SK-N-SH (cell line): ENCODE results near the gene CHIC1. TPM values are rescaled to one million over a fixed set of nuclear protein-coding genes. Genes with fewer than 3 reads are reported as not detected.
"Not testable (repeated sequence)": the region's sequence is repeated elsewhere in the genome, so short reads cannot be mapped to it uniquely, and the experiment has no call there.

Experiments used
- CTCF ChIA-PET: fragments of 300-600, 350-600 bp; formaldehyde crosslinking; extraction: SDS; loops from one replicate; lab custom pipeline; 2021; lab: Yijun Ruan, JAX
- POLR2A ChIA-PET: fragments of 350-600 bp; sonication (Branson Sonifier 250); formaldehyde crosslinking; extraction: SDS; loops from one replicate; lab custom pipeline; 2020; ENCODE audit warnings: antibody characterized with exemption, inconsistent platforms; lab: Yijun Ruan, JAX
- DNase-seq: peaks from one replicate; pipeline ENCODE4 v3.0.0; 2012
- H2AFZ ChIP-seq: fragments of 200-600 bp; sonication (generic); 2 replicates; pipeline ENCODE4 v1.8.1; 2016; ENCODE audit warnings: antibody characterized with exemption, mild to moderate bottlenecking, low read depth
- H3F3A ChIP-seq: fragments of 200-600 bp; sonication (generic); replicated peaks from 2 replicates; pipeline ENCODE3; 2016; ENCODE audit warnings: antibody characterized with exemption, mild to moderate bottlenecking; ENCODE audit not compliant: insufficient read depth
- H3K27ac ChIP-seq, 2 experiments: fragments of 200-500 bp in 1 of 2; fragments of 200-600 bp in 1 of 2; sonication (Bioruptor generic) in 1 of 2; sonication (generic), shearing (Covaris generic) in 1 of 2; 2 replicates each; pipeline versions ENCODE4 v1.5.1 to v1.6.1; 2014 to 2016; ENCODE audit warnings: low read depth in 2 of 2, inconsistent platforms in 1 of 2, low read length in 1 of 2, mild to moderate bottlenecking in 1 of 2, mixed read lengths in 1 of 2
- H3K27me3 ChIP-seq: fragments of 200-600 bp; sonication (generic), shearing (Covaris generic); 2 replicates; pipeline ENCODE4 v1.6.1; 2016; ENCODE audit warnings: mixed run types; ENCODE audit not compliant: insufficient read depth
- H3K36me3 ChIP-seq, 2 experiments: fragments of 200-500 bp in 1 of 2; fragments of 200-600 bp in 1 of 2; sonication (Bioruptor generic) in 1 of 2; sonication (generic) in 1 of 2; replicated peaks in 1 of 2; 2 replicates each; pipeline versions ENCODE3 to v1.5.1; 2014 to 2016; ENCODE audit warnings: low read length in 1 of 2, mild to moderate bottlenecking in 1 of 2; ENCODE audit not compliant: insufficient read depth in 2 of 2, control insufficient read depth in 1 of 2
- H3K4me1 ChIP-seq, 2 experiments: fragments of 200-500 bp in 1 of 2; fragments of 200-600 bp in 1 of 2; sonication (Bioruptor generic) in 1 of 2; sonication (generic), shearing (Covaris generic) in 1 of 2; 2 replicates each; pipeline versions ENCODE4 v1.5.1 to v1.6.1; 2014 to 2016; ENCODE audit warnings: low read depth in 1 of 2, low read length in 1 of 2, mixed run types in 1 of 2; ENCODE audit not compliant: insufficient read depth in 2 of 2, control insufficient read depth in 1 of 2
- H3K4me2 ChIP-seq: fragments of 200-600 bp; sonication (generic), shearing (Covaris generic); 2 replicates; pipeline ENCODE4 v1.6.1; 2017; ENCODE audit warnings: mixed run types
- H3K4me3 ChIP-seq, 2 experiments: fragments of 200-500 bp in 1 of 2; fragments of 200-600 bp in 1 of 2; sonication (Bioruptor generic) in 1 of 2; sonication (generic), shearing (Covaris generic) in 1 of 2; 2 replicates each; pipeline versions ENCODE4 v1.5.1 to v1.8.1; 2014 to 2016; ENCODE audit warnings: low read depth in 2 of 2, inconsistent platforms in 1 of 2, low read length in 1 of 2, mild to moderate bottlenecking in 1 of 2, mixed read lengths in 1 of 2, moderate library complexity in 1 of 2
- H3K79me2 ChIP-seq: fragments of 200-600 bp; sonication (generic); 2 replicates; pipeline ENCODE4 v1.8.1; 2017; ENCODE audit warnings: mild to moderate bottlenecking; ENCODE audit not compliant: insufficient read depth
- H3K9ac ChIP-seq: fragments of 200-600 bp; sonication (generic); 2 replicates; pipeline ENCODE4 v1.6.1; 2017; ENCODE audit warnings: mixed run types
- H3K9me2 ChIP-seq: fragments of 200-600 bp; sonication (generic); 2 replicates; pipeline ENCODE4 v1.6.1; 2017; ENCODE audit warnings: mixed run types
- H3K9me3 ChIP-seq: fragments of 200-600 bp; sonication (generic); 2 replicates; pipeline ENCODE4 v1.6.1; 2017; ENCODE audit warnings: mixed run types, mild to moderate bottlenecking, moderate library complexity
- H4K20me1 ChIP-seq: fragments of 200-600 bp; sonication (generic); 2 replicates; pipeline ENCODE4 v1.6.1; 2017; ENCODE audit warnings: mild to moderate bottlenecking, mixed run types; ENCODE audit not compliant: insufficient read depth
- ELF1 ChIP-seq: IDR thresholded peaks from 2 replicates; pipeline ENCODE4 v1.4.0; 2012
- FOSL2 ChIP-seq: IDR thresholded peaks from 2 replicates; pipeline ENCODE4 v1.4.0; 2012; ENCODE audit warnings: low read depth, mild to moderate bottlenecking, moderate library complexity, borderline replicate concordance
- FOXJ3 ChIP-seq: sonication (generic); formaldehyde crosslinking; IDR thresholded peaks from 2 replicates; pipeline ENCODE4 v1.5.1; 2020; ENCODE audit warnings: mild to moderate bottlenecking, missing genetic modification reagents
- GATA2 ChIP-seq: sonication (generic); formaldehyde crosslinking; IDR thresholded peaks from 2 replicates; pipeline ENCODE4 v1.5.0; 2020; ENCODE audit warnings: mild to moderate bottlenecking, missing genetic modification reagents
- NFIC ChIP-seq: IDR thresholded peaks from 2 replicates; pipeline ENCODE4 v1.4.0; 2012; ENCODE audit warnings: borderline replicate concordance
- POLR2AphosphoS5 ChIP-seq: IDR thresholded peaks from 2 replicates; pipeline ENCODE4 v1.6.1; 2012; ENCODE audit warnings: low read depth, low read length
- RFX5 ChIP-seq: IDR thresholded peaks from 2 replicates; pipeline ENCODE4 v1.6.1; 2012; ENCODE audit warnings: mild to moderate bottlenecking, improper control_type of control experiment, low read length
- SMC3 ChIP-seq: IDR thresholded peaks from 2 replicates; pipeline ENCODE4 v1.6.1; 2012; ENCODE audit warnings: low read depth, low read length, improper control_type of control experiment
- WGBS: methylation state at CpG from one replicate; pipeline ENCODE4 v1.1.6; 2017; ENCODE audit warnings: low lambda C conversion rate; 5-methylcytosine and 5-hydroxymethylcytosine counted together
- polyA plus RNA-seq, 3 experiments: library from polyadenylated mRNA; depleted of rRNA; stranded (reverse); fragments of >200 nt; gene quantifications; 2 replicates each; pipeline ENCODE4 v1.2.3, GENCODE V29; 2012
- TF ChIP-seq, protein P1 (sequence below): IDR thresholded peaks from 2 replicates; pipeline ENCODE4 v1.4.0; 2012; ENCODE audit warnings: low read depth
- TF ChIP-seq, protein P2 (sequence below): fragments of 200-600 bp; sonication (generic); IDR thresholded peaks from 2 replicates; pipeline ENCODE4 v1.6.1; 2017; ENCODE audit warnings: antibody characterized with exemption, mild to moderate bottlenecking, moderate library complexity
- TF ChIP-seq, protein P3 (sequence below): IDR thresholded peaks from 2 replicates; pipeline ENCODE4 v1.6.1; 2012; ENCODE audit warnings: mild to moderate bottlenecking, low read depth, low read length, moderate library complexity
- TF ChIP-seq, protein P4 (sequence below): IDR thresholded peaks from 2 replicates; pipeline ENCODE4; 2012

CHIC1 gene
- polyA plus RNA-seq, 1 of the 3 experiments (the other 2 are of a cell fraction): 2.8 TPM

DNA sequence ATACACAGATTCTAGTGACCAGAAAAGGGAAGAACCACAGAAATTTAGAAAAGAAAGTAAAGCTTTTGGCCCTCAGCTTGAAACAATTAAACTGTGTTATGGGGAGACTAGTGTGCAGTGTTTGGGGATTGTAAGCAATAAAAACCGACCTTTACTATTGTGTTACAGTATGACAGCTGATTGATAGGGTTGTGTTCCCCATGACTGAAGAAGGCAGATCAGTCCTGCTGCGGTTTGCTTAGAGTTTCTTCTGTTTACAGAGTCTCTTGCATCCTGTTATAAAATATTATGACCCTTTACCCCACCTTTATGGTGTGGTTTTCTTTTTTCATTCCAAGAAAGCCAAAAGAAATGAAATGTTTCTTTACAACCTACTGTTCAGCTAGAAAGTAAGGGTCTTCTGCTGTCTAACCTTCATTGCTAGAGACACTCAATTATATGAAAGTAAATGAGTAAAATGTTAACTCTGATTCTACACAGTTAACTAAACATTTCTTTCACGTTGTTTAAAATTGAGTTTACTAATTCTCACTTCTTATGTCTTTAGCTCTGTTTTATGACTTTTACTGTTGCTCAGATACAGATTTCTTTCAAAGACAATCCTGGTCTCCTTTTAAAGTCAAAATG, 18.1 kb downstream of the CHIC1 start:
- Histone ChIP-seq H3K4me2 (no peak overlapping the region), H2AFZ (no peak overlapping the region), H3K27ac (no peak overlapping the region), H3F3A (no peaks in the 10 kb centered on the region), H3K9ac (no peak overlapping the region), H3K4me3 (no peak overlapping the region), H3K27me3 (no peaks in the 10 kb centered on the region), H3K9me3 (no peaks in the 10 kb centered on the region), H3K4me1 (0 out of 4 replicates have a peak, but pooled peaks cover 0 to 5% of the 10 kb centered on the region in 2 experiments), H4K20me1 (no peaks in the 10 kb centered on the region), H3K79me2 (no peaks in the 10 kb centered on the region), H3K9me2 (no peaks in the 10 kb centered on the region), H3K36me3 (no peaks in the 10 kb centered on the region)
- ChIA-PET POLR2A (no interaction called here), CTCF (no interaction called here)
- no peak for DNase-seq
- no peak for TF ChIP-seq FOSL2
- no peak for TF ChIP-seq ELF1
- TF ChIP-seq POLR2AphosphoS5: no peak
- TF ChIP-seq, protein P1, sequence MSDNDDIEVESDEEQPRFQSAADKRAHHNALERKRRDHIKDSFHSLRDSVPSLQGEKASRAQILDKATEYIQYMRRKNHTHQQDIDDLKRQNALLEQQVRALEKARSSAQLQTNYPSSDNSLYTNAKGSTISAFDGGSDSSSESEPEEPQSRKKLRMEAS: no peak
- no peak for TF ChIP-seq NFIC
- TF ChIP-seq, protein P2, sequence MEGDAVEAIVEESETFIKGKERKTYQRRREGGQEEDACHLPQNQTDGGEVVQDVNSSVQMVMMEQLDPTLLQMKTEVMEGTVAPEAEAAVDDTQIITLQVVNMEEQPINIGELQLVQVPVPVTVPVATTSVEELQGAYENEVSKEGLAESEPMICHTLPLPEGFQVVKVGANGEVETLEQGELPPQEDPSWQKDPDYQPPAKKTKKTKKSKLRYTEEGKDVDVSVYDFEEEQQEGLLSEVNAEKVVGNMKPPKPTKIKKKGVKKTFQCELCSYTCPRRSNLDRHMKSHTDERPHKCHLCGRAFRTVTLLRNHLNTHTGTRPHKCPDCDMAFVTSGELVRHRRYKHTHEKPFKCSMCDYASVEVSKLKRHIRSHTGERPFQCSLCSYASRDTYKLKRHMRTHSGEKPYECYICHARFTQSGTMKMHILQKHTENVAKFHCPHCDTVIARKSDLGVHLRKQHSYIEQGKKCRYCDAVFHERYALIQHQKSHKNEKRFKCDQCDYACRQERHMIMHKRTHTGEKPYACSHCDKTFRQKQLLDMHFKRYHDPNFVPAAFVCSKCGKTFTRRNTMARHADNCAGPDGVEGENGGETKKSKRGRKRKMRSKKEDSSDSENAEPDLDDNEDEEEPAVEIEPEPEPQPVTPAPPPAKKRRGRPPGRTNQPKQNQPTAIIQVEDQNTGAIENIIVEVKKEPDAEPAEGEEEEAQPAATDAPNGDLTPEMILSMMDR: no peak
- no peak for TF ChIP-seq RFX5
- no peak for TF ChIP-seq SMC3
- 27% methylated on average over 3 of the region's 3 CpGs for WGBS

DNA sequence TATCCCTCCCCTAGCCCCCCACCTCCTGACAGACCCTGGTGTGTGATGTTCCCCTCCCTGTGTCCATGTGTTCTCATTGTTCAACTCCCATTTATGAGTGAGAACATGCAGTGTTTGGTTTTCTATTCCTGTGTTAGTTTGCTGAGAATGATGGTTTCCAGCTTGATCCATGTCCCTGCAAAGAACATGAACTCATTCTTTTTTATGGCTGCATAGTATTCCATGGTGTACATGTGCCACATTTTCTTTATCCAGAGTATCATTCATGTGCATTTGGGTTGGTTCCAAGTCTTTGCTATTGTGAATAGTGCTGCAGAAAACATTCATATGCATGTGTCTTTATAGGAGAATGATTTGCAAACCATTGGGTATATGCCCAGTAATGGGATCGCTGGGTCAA, 34.8 kb downstream of the CHIC1 start:
- H3K9me2 ChIP-seq, H3K4me3 ChIP-seq, H3K4me2 ChIP-seq, H3K27ac ChIP-seq, H2AFZ ChIP-seq, H3K9me3 ChIP-seq, H3K27me3 ChIP-seq, H3K79me2 ChIP-seq, H3K36me3 ChIP-seq, CTCF ChIA-PET, H3F3A ChIP-seq, H4K20me1 ChIP-seq, DNase-seq, POLR2A ChIA-PET, H3K4me1 ChIP-seq, H3K9ac ChIP-seq: not testable (repeated sequence)
- 55% methylated on average over 1 of the region's 1 CpG for WGBS

DNA sequence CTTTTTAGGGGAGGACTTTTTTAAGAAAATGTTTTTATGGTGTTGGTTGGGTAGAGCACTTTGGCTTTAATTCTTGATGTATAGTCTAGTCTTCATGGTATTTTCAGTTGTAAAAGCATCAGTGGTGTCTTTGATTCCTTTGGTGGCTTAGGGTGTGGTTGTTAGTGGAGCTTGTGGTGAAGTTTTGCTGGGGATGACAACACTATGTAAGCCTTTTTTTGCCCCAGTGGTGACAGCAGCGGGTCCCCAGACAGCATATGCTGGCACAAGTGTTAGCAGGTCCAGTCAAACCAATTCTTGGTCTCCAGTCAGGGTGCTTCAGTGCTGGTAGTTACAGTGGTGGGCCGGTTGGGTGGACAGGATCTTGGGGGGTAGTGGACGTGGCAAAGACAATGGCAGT, 52.0 kb downstream of the CHIC1 start:
- H3K36me3 ChIP-seq: no peaks in the 10 kb centered on the region
- no peak overlapping the region for H2AFZ ChIP-seq
- ChIA-PET CTCF (interaction anchor here (1.1 kb wide), 1 partner anchor 20 kb away, joined by 3 read pairs; no protein-coding TSS in a partner anchor), POLR2A (no interaction called here)
- H3K4me1 ChIP-seq: no peaks in the 10 kb centered on the region
- no peak overlapping the region for H3K27ac ChIP-seq
- H3F3A ChIP-seq: no peaks in the 10 kb centered on the region
- no peaks in the 10 kb centered on the region for H3K9me3 ChIP-seq
- WGBS: 42% methylated on average over 3 of the region's 3 CpGs
- H3K79me2 ChIP-seq: no peaks in the 10 kb centered on the region
- no peak overlapping the region for H3K9ac ChIP-seq
- no peak overlapping the region for H3K4me3 ChIP-seq
- H3K4me2 ChIP-seq: no peak overlapping the region
- DNase-seq: no peak
- no peaks in the 10 kb centered on the region for H3K27me3 ChIP-seq
- H3K9me2 ChIP-seq: no peaks in the 10 kb centered on the region
- no peaks in the 10 kb centered on the region for H4K20me1 ChIP-seq
- TF ChIP-seq, protein P3, sequence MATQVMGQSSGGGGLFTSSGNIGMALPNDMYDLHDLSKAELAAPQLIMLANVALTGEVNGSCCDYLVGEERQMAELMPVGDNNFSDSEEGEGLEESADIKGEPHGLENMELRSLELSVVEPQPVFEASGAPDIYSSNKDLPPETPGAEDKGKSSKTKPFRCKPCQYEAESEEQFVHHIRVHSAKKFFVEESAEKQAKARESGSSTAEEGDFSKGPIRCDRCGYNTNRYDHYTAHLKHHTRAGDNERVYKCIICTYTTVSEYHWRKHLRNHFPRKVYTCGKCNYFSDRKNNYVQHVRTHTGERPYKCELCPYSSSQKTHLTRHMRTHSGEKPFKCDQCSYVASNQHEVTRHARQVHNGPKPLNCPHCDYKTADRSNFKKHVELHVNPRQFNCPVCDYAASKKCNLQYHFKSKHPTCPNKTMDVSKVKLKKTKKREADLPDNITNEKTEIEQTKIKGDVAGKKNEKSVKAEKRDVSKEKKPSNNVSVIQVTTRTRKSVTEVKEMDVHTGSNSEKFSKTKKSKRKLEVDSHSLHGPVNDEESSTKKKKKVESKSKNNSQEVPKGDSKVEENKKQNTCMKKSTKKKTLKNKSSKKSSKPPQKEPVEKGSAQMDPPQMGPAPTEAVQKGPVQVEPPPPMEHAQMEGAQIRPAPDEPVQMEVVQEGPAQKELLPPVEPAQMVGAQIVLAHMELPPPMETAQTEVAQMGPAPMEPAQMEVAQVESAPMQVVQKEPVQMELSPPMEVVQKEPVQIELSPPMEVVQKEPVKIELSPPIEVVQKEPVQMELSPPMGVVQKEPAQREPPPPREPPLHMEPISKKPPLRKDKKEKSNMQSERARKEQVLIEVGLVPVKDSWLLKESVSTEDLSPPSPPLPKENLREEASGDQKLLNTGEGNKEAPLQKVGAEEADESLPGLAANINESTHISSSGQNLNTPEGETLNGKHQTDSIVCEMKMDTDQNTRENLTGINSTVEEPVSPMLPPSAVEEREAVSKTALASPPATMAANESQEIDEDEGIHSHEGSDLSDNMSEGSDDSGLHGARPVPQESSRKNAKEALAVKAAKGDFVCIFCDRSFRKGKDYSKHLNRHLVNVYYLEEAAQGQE: no peak
- TF ChIP-seq, protein P4, sequence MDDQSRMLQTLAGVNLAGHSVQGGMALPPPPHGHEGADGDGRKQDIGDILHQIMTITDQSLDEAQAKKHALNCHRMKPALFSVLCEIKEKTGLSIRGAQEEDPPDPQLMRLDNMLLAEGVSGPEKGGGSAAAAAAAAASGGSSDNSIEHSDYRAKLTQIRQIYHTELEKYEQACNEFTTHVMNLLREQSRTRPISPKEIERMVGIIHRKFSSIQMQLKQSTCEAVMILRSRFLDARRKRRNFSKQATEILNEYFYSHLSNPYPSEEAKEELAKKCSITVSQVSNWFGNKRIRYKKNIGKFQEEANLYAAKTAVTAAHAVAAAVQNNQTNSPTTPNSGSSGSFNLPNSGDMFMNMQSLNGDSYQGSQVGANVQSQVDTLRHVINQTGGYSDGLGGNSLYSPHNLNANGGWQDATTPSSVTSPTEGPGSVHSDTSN: no peak
- TF ChIP-seq GATA2 (CRISPR knock-in tag) (no peak), ELF1 (no peak), NFIC (no peak), FOXJ3 (CRISPR knock-in tag) (no peak)
- TF ChIP-seq, protein P1: no peak
